ENCODE measurements around the gene MORC2.

The MORC2 gene

GRCh38 chr22:30890686-30891442 is 77.7 kb downstream of the MORC2 start:
- H3K36me3 ChIP-seq (ENCODE audit: control insufficient read depth, insufficient read depth, low read length) = no peaks in the 10 kb centered on the region
- DNase-seq = no peak
- no peaks in the 10 kb centered on the region for H3K9me3 ChIP-seq (ENCODE audit: control insufficient read depth, low read length)
- H3K4me3 ChIP-seq (ENCODE audit: insufficient read depth, low read depth, low read length, poor library complexity, severe bottlenecking) = no peak overlapping the region
- no peak overlapping the region for H3K27ac ChIP-seq (ENCODE audit: insufficient read depth, low read length, poor library complexity, severe bottlenecking)
- H3K4me1 ChIP-seq (ENCODE audit: control insufficient read depth, insufficient read depth, low read length, poor library complexity, severe bottlenecking) = peaks cover 12% of the 10 kb centered on the region
- H3K27me3 ChIP-seq (replicated peaks; ENCODE audit: control insufficient read depth, insufficient read depth, low read length, poor library complexity, severe bottlenecking) = no peaks in the 10 kb centered on the region

- H3K9me3 ChIP-seq (ENCODE audit: control insufficient read depth, low read length) = no peaks in the 10 kb centered on the region
- no peak overlapping the region for H3K27ac ChIP-seq (ENCODE audit: insufficient read depth, low read length, poor library complexity, severe bottlenecking)
- no peaks in the 10 kb centered on the region for H3K27me3 ChIP-seq (replicated peaks; ENCODE audit: control insufficient read depth, insufficient read depth, low read length, poor library complexity, severe bottlenecking)
- no peak overlapping the region for H3K4me3 ChIP-seq (ENCODE audit: insufficient read depth, low read depth, low read length, poor library complexity, severe bottlenecking)
- no peaks in the 10 kb centered on the region for H3K36me3 ChIP-seq (ENCODE audit: control insufficient read depth, insufficient read depth, low read length)
- H3K4me1 ChIP-seq (ENCODE audit: control insufficient read depth, insufficient read depth, low read length, poor library complexity, severe bottlenecking) = peaks cover 12% of the 10 kb centered on the region
- DNase-seq = no peak
Observed at GRCh38 chr22:30889996-30890480, 78.5 kb downstream of the MORC2 start.

GRCh38 chr22:30889268-30889995 is 79.1 kb downstream of the MORC2 start:
- H3K4me1 ChIP-seq (ENCODE audit: control insufficient read depth, insufficient read depth, low read length, poor library complexity, severe bottlenecking) = peaks cover 12% of the 10 kb centered on the region
- no peaks in the 10 kb centered on the region for H3K9me3 ChIP-seq (ENCODE audit: control insufficient read depth, low read length)
- no peak overlapping the region for H3K4me3 ChIP-seq (ENCODE audit: insufficient read depth, low read depth, low read length, poor library complexity, severe bottlenecking)
- H3K36me3 ChIP-seq (ENCODE audit: control insufficient read depth, insufficient read depth, low read length) = no peaks in the 10 kb centered on the region
- H3K27me3 ChIP-seq (replicated peaks; ENCODE audit: control insufficient read depth, insufficient read depth, low read length, poor library complexity, severe bottlenecking) = no peaks in the 10 kb centered on the region
- no peak overlapping the region for H3K27ac ChIP-seq (ENCODE audit: insufficient read depth, low read length, poor library complexity, severe bottlenecking)
- no peak for DNase-seq

GRCh38 chr22:30887861-30888260 is 80.7 kb downstream of the MORC2 start:
- no peak for DNase-seq
- Histone ChIP-seq H3K9me3 (ENCODE audit: control insufficient read depth, low read length) (no peaks in the 10 kb centered on the region), H3K27ac (ENCODE audit: insufficient read depth, low read length, poor library complexity, severe bottlenecking) (no peak overlapping the region), H3K27me3 (replicated peaks; ENCODE audit: control insufficient read depth, insufficient read depth, low read length, poor library complexity, severe bottlenecking) (no peaks in the 10 kb centered on the region), H3K36me3 (ENCODE audit: control insufficient read depth, insufficient read depth, low read length) (no peaks in the 10 kb centered on the region), H3K4me3 (ENCODE audit: insufficient read depth, low read depth, low read length, poor library complexity, severe bottlenecking) (no peak overlapping the region), H3K4me1 (ENCODE audit: control insufficient read depth, insufficient read depth, low read length, poor library complexity, severe bottlenecking) (peaks cover under 1% of the 10 kb centered on the region)

- H3K27me3 ChIP-seq (replicated peaks; ENCODE audit: control insufficient read depth, insufficient read depth, low read length, poor library complexity, severe bottlenecking) = no peaks in the 10 kb centered on the region
- no peak overlapping the region for H3K4me3 ChIP-seq (ENCODE audit: insufficient read depth, low read depth, low read length, poor library complexity, severe bottlenecking)
- no peaks in the 10 kb centered on the region for H3K36me3 ChIP-seq (ENCODE audit: control insufficient read depth, insufficient read depth, low read length)
- H3K9me3 ChIP-seq (ENCODE audit: control insufficient read depth, low read length) = no peaks in the 10 kb centered on the region
- H3K27ac ChIP-seq (ENCODE audit: insufficient read depth, low read length, poor library complexity, severe bottlenecking) = no peak overlapping the region
- H3K4me1 ChIP-seq (ENCODE audit: control insufficient read depth, insufficient read depth, low read length, poor library complexity, severe bottlenecking) = no peaks in the 10 kb centered on the region
- no peak for DNase-seq
Observed at GRCh38 chr22:30887453-30887852, 81.1 kb downstream of the MORC2 start.

GRCh38 chr22:30885591-30885990 is 83.0 kb downstream of the MORC2 start:
- Histone ChIP-seq H3K27me3 (replicated peaks; ENCODE audit: control insufficient read depth, insufficient read depth, low read length, poor library complexity, severe bottlenecking) (no peaks in the 10 kb centered on the region), H3K4me1 (ENCODE audit: control insufficient read depth, insufficient read depth, low read length, poor library complexity, severe bottlenecking) (no peaks in the 10 kb centered on the region), H3K27ac (ENCODE audit: insufficient read depth, low read length, poor library complexity, severe bottlenecking) (no peak overlapping the region), H3K4me3 (ENCODE audit: insufficient read depth, low read depth, low read length, poor library complexity, severe bottlenecking) (no peak overlapping the region), H3K36me3 (ENCODE audit: control insufficient read depth, insufficient read depth, low read length) (no peaks in the 10 kb centered on the region), H3K9me3 (ENCODE audit: control insufficient read depth, low read length) (no peaks in the 10 kb centered on the region)
- DNase-seq = no peak

- H3K9me3 ChIP-seq (ENCODE audit: control insufficient read depth, low read length) = no peaks in the 10 kb centered on the region
- DNase-seq = no peak
- no peak overlapping the region for H3K4me3 ChIP-seq (ENCODE audit: insufficient read depth, low read depth, low read length, poor library complexity, severe bottlenecking)
- no peak overlapping the region for H3K27ac ChIP-seq (ENCODE audit: insufficient read depth, low read length, poor library complexity, severe bottlenecking)
- H3K36me3 ChIP-seq (ENCODE audit: control insufficient read depth, insufficient read depth, low read length) = no peaks in the 10 kb centered on the region
- no peaks in the 10 kb centered on the region for H3K4me1 ChIP-seq (ENCODE audit: control insufficient read depth, insufficient read depth, low read length, poor library complexity, severe bottlenecking)
- H3K27me3 ChIP-seq (replicated peaks; ENCODE audit: control insufficient read depth, insufficient read depth, low read length, poor library complexity, severe bottlenecking) = no peaks in the 10 kb centered on the region
Observed at GRCh38 chr22:30885001-30885366, 83.6 kb downstream of the MORC2 start.

- no peaks in the 10 kb centered on the region for H3K36me3 ChIP-seq (ENCODE audit: control insufficient read depth, insufficient read depth, low read length)
- DNase-seq = no peak
- H3K27me3 ChIP-seq (replicated peaks; ENCODE audit: control insufficient read depth, insufficient read depth, low read length, poor library complexity, severe bottlenecking) = no peaks in the 10 kb centered on the region
- H3K9me3 ChIP-seq (ENCODE audit: control insufficient read depth, low read length) = no peaks in the 10 kb centered on the region
- H3K4me1 ChIP-seq (ENCODE audit: control insufficient read depth, insufficient read depth, low read length, poor library complexity, severe bottlenecking) = no peaks in the 10 kb centered on the region
- no peak overlapping the region for H3K4me3 ChIP-seq (ENCODE audit: insufficient read depth, low read depth, low read length, poor library complexity, severe bottlenecking)
- no peak overlapping the region for H3K27ac ChIP-seq (ENCODE audit: insufficient read depth, low read length, poor library complexity, severe bottlenecking)
Observed at GRCh38 chr22:30884211-30885000, 84.2 kb downstream of the MORC2 start.

- Histone ChIP-seq H3K27me3 (replicated peaks; ENCODE audit: control insufficient read depth, insufficient read depth, low read length, poor library complexity, severe bottlenecking) (no peaks in the 10 kb centered on the region), H3K36me3 (ENCODE audit: control insufficient read depth, insufficient read depth, low read length) (no peaks in the 10 kb centered on the region), H3K4me1 (ENCODE audit: control insufficient read depth, insufficient read depth, low read length, poor library complexity, severe bottlenecking) (no peaks in the 10 kb centered on the region)
Observed at GRCh38 chr22:30883586-30884145, 84.9 kb downstream of the MORC2 start.

More at GRCh38 chr22:30883586-30884145, 84.9 kb downstream of the MORC2 start:
- no peaks in the 10 kb centered on the region for H3K9me3 ChIP-seq (ENCODE audit: control insufficient read depth, low read length)
- no peak overlapping the region for H3K4me3 ChIP-seq (ENCODE audit: insufficient read depth, low read depth, low read length, poor library complexity, severe bottlenecking)
- no peak overlapping the region for H3K27ac ChIP-seq (ENCODE audit: insufficient read depth, low read length, poor library complexity, severe bottlenecking)
- no peak for DNase-seq

Measured in effector memory CD4-positive, alpha-beta T cell (primary cell).